ENCODE data around the gene OLFML1.

The OLFML1 gene

DNA sequence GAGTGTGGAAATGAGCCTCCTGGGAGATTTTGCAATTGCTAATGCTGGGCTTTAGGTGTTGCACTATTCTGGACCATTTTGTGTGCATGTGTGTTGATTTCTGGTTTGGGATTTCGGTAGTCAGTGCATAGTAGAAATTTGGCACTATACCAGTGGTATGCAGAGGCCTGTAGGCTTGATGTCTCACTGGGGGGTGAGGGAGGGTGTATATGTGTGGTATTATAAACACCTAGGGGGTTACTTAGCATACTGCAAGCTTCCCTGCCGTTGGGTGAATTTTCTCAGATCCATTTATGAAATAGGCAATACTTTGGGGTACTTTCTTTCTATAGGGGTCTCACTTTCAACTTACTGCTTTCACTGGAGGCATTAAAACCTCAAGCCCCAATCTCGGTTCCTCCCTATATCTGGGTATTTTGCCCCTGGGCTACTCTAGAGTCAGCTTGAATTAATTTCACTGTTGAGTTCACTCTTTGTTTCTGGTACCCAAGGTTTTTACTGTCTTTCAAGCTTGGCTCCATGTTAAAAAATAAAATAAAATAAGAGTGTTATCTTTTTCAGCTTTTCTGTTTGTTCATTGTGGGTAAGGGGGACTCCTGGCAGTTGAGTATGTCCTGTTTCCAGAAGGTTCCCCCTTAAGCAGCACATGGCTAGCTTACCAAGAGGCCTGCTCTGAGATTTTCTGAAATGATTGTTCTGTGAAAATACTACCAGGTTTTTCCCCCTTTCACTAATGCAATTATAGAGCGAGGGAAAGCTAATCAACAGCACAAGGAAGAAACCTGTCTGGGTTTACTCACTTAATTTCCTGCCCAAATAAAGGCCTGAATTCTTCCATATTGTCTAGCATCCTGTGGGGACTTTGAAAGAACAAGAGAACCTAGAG lies 74.3 kb downstream of the OLFML1 start:
- DNase-seq (ENCODE audit: low spot score): no peak

Data from LoVo (cell line).